Stimulated activated CD4-positive, alpha-beta T cell treated with anti-CD3 and anti-CD28 coated beads, TNF-alpha, amount 100 ng/mL, for 1 hour (primary cell): ENCODE measurements around the gene RAMAC.
"Not testable (repeated sequence)": the region's sequence is repeated elsewhere in the genome, so short reads cannot be mapped to it uniquely, and the experiment has no call there.

Experiments
- DNase-seq, 3 donors: peaks; one replicate each; pipeline ENCODE4 v3.0.0-alpha.2; 2020; ENCODE audit warnings: low read depth in 3 of 3, low spot score in 1 of 3

Gene RAMAC

GRCh38 chr15:82985688-82986441, at the start of gene RAMAC:
RAMAC (plus strand) TSS chr15:82986210; CDS start chr15:82989019, 2,809 bp downstream.
- DNase-seq = peak; percentile 73 to 88 (median 79)

GRCh38 chr15:82936966-82937711, 48.9 kb upstream of the RAMAC start:
- DNase-seq = no peak

- DNase-seq = no peak
These were observed 48.3 kb upstream of the RAMAC start for GRCh38 chr15:82937712-82938058.

- DNase-seq = not testable (repeated sequence)
These were observed 46.3 kb upstream of the RAMAC start for GRCh38 chr15:82939678-82940077.

GRCh38 chr15:82942691-82943090, 43.3 kb upstream of the RAMAC start:
- DNase-seq = no peak

- DNase-seq = no peak
These were observed 42.8 kb upstream of the RAMAC start for GRCh38 chr15:82943176-82943575.

GRCh38 chr15:82944056-82944455, 42.0 kb upstream of the RAMAC start:
- DNase-seq = no peak

GRCh38 chr15:82944821-82945220, 41.2 kb upstream of the RAMAC start:
- no peak for DNase-seq

GRCh38 chr15:82945326-82945725, 40.7 kb upstream of the RAMAC start:
- DNase-seq = no peak

- no peak for DNase-seq
These were observed 39.8 kb upstream of the RAMAC start for GRCh38 chr15:82946155-82946701.

GRCh38 chr15:82950295-82950694, 35.7 kb upstream of the RAMAC start:
- no peak for DNase-seq

- no peak for DNase-seq
These were observed 35.2 kb upstream of the RAMAC start for GRCh38 chr15:82950746-82951370.

- no peak for DNase-seq
These were observed 34.4 kb upstream of the RAMAC start for GRCh38 chr15:82951472-82952157.

GRCh38 chr15:82952158-82953081, 33.6 kb upstream of the RAMAC start, which contains the start of gene HOMER2:
HOMER2 (minus strand) TSS chr15:82952720; CDS start chr15:82952535, 185 bp downstream.
- no peak for DNase-seq

- DNase-seq = no peak
These were observed 27.4 kb upstream of the RAMAC start for GRCh38 chr15:82958638-82959037.

GRCh38 chr15:82959423-82959822, 26.6 kb upstream of the RAMAC start:
- DNase-seq = no peak

GRCh38 chr15:82960766-82961165, 25.2 kb upstream of the RAMAC start:
- no peak for DNase-seq

- DNase-seq = no peak
These were observed 22.3 kb upstream of the RAMAC start for GRCh38 chr15:82963471-82964341.

- DNase-seq = no peak
These were observed 21.1 kb upstream of the RAMAC start for GRCh38 chr15:82964890-82965289.
